ENCODE data around the gene EEA1. TPM values are rescaled to one million over a fixed set of nuclear protein-coding genes. Genes with fewer than 3 reads are reported as not detected.

Gene EEA1
- total and polyA plus RNA-seq, 10 of the 15 experiments (the other 5 are each of a cell fraction or from before 2014, with no cell fraction given), result 5.5 to 40.3 (median 13.5) TPM

DNA sequence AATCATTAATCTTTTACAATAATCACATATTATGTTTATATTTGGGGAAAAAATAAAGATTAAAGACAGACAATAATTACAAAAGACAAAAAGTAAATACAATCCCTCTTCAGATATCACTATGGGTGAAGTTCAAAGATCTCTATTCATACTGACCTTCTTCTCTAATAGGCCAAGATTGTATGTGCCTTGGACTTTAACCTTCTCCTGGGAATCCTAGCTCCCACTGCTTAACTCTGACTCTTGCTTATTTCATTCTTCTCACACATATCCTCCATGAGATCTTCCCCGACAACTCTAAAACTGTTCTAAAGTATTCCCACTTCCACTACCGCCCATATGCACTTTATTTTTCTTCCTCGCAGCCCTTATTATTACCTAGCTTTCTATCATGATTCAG, 83.8 kb downstream of the EEA1 start (continued):
- TF ChIP-seq, protein P1, sequence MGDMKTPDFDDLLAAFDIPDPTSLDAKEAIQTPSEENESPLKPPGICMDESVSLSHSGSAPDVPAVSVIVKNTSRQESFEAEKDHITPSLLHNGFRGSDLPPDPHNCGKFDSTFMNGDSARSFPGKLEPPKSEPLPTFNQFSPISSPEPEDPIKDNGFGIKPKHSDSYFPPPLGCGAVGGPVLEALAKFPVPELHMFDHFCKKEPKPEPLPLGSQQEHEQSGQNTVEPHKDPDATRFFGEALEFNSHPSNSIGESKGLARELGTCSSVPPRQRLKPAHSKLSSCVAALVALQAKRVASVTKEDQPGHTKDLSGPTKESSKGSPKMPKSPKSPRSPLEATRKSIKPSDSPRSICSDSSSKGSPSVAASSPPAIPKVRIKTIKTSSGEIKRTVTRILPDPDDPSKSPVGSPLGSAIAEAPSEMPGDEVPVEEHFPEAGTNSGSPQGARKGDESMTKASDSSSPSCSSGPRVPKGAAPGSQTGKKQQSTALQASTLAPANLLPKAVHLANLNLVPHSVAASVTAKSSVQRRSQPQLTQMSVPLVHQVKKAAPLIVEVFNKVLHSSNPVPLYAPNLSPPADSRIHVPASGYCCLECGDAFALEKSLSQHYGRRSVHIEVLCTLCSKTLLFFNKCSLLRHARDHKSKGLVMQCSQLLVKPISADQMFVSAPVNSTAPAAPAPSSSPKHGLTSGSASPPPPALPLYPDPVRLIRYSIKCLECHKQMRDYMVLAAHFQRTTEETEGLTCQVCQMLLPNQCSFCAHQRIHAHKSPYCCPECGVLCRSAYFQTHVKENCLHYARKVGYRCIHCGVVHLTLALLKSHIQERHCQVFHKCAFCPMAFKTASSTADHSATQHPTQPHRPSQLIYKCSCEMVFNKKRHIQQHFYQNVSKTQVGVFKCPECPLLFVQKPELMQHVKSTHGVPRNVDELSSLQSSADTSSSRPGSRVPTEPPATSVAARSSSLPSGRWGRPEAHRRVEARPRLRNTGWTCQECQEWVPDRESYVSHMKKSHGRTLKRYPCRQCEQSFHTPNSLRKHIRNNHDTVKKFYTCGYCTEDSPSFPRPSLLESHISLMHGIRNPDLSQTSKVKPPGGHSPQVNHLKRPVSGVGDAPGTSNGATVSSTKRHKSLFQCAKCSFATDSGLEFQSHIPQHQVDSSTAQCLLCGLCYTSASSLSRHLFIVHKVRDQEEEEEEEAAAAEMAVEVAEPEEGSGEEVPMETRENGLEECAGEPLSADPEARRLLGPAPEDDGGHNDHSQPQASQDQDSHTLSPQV (IDR thresholded peaks at IDR 0.05), result no peak

DNA sequence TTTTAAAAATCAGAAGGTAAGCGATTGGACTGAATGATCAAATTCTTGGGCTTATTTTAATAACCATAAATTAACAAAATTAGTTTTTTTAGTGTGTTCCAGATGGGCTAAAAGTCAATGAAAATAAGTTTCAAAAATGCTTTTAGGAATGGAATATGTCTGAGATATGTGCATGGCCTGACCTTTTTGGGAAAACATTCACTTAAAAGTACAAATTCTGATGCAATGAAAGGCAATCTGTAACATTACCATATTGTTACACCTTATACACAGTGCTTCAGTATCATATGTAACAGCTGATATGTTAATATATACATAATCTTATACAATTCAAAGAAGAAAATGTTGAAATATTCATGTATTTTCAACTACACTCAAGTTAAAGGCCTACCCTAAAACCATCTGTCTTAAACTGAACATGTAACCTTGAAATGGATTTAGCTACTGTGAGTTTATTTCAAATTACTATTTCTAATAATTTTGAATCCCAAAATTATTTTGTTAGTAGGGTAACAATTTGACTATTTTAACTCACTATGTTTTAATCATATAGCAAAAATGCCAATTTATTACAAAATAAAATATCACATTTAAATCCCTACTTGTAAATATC, 84.8 kb downstream of the EEA1 start:
- no TSS peak for BruUV-seq (replicated peaks)
- CTCF ChIA-PET, result no interaction called here
- H4K20me1 ChIP-seq (ENCODE audit: control insufficient read depth, insufficient read depth), result no peaks in the 10 kb centered on the region
- no peak overlapping the region for H3K9ac ChIP-seq (ENCODE audit: control insufficient read depth, insufficient read depth, low read length)
- WGBS (ENCODE audit: insufficient coverage, insufficient replicate concordance, low lambda C conversion rate, missing lambda C conversion rate), result 96% methylated on average over 1 of the region's 1 CpG
- H3K9me3 ChIP-seq (replicated peaks; ENCODE audit: control insufficient read depth, insufficient read depth, low read length), result peaks cover 3% of the 10 kb centered on the region; the same call in 2 of the 3 replicates
- H3K4me2 ChIP-seq (ENCODE audit: control insufficient read depth, insufficient read depth), result no peak overlapping the region
- DNase-seq (ENCODE audit: low read depth, low spot score) (no peak), ATAC-seq (no peak), FAIRE-seq (no peak)
- RAD21 ChIA-PET (ENCODE audit: unreplicated experiment), result no interaction called here
- H3K4me3 ChIP-seq, result no peak overlapping the region
- no peak for TF ChIP-seq DPF2 (IDR thresholded peaks at IDR 0.05)
- TF ChIP-seq, protein P2, sequence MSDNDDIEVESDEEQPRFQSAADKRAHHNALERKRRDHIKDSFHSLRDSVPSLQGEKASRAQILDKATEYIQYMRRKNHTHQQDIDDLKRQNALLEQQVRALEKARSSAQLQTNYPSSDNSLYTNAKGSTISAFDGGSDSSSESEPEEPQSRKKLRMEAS (IDR thresholded peaks at IDR 0.05; ENCODE audit: low read depth, low read length), result no peak
- no peak for TF ChIP-seq POLR2AphosphoS5 (IDR thresholded peaks at IDR 0.05; ENCODE audit: low read length)
- no peak for TF ChIP-seq ZZZ3 (IDR thresholded peaks at IDR 0.05; ENCODE audit: control insufficient read depth, insufficient read length, low read depth)
- TF ChIP-seq, protein P3, sequence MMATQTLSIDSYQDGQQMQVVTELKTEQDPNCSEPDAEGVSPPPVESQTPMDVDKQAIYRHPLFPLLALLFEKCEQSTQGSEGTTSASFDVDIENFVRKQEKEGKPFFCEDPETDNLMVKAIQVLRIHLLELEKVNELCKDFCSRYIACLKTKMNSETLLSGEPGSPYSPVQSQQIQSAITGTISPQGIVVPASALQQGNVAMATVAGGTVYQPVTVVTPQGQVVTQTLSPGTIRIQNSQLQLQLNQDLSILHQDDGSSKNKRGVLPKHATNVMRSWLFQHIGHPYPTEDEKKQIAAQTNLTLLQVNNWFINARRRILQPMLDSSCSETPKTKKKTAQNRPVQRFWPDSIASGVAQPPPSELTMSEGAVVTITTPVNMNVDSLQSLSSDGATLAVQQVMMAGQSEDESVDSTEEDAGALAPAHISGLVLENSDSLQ (IDR thresholded peaks at IDR 0.05), result no peak
- TF ChIP-seq SMC3 (IDR thresholded peaks at IDR 0.05; ENCODE audit: borderline replicate concordance, low read length), result no peak
- no peak for TF ChIP-seq FOS (IDR thresholded peaks at IDR 0.05; ENCODE audit: borderline replicate concordance, extremely low read depth, insufficient read length)
- TF ChIP-seq POLR2A (IDR thresholded peaks at IDR 0.05; ENCODE audit: low read depth, low read length), result no peak
- TF ChIP-seq ZNF384 (IDR thresholded peaks at IDR 0.05; ENCODE audit: borderline replicate concordance, low read depth, low read length), result no peak
- no peak for TF ChIP-seq ETV6 (conservative IDR thresholded peaks at IDR 0.05 in 1 of 2, IDR thresholded peaks at IDR 0.05 in 1 of 2; ENCODE audit: borderline replicate concordance in 1 of 2, low read depth in 1 of 2)
- TF ChIP-seq EZH2 (IDR thresholded peaks at IDR 0.05; ENCODE audit: borderline replicate concordance, control insufficient read depth, low read depth, low read length), result no peak
- TF ChIP-seq CEBPB (IDR thresholded peaks at IDR 0.05; ENCODE audit: borderline replicate concordance in 1 of 2, low read depth in 2 of 2, low read length in 2 of 2), result no peak
- no peak for TF ChIP-seq NR2C2 (IDR thresholded peaks at IDR 0.05; ENCODE audit: borderline replicate concordance, control insufficient read depth, insufficient read length, low read depth)
- no peak for TF ChIP-seq MEF2B (IDR thresholded peaks at IDR 0.05; ENCODE audit: partially characterized antibody, poor library complexity, severe bottlenecking)
- in situ Hi-C loops (cut with MboI), result no loop called here
- H3K4me1 ChIP-seq (ENCODE audit: control insufficient read depth, insufficient read depth, low read length), result no peaks in the 10 kb centered on the region
- POLR2A ChIA-PET, result interaction anchor here (0.5 kb wide), 1 partner anchor 585 kb away, joined by 4 read pairs; no protein-coding TSS in a partner anchor
- no peaks in the 10 kb centered on the region for H3K27me3 ChIP-seq (replicated peaks in 1 of 2; ENCODE audit: control insufficient read depth in 2 of 2, insufficient read depth in 2 of 2, low read length in 1 of 2)
- no peak overlapping the region for H3K27ac ChIP-seq (ENCODE audit: control insufficient read depth, insufficient read depth)
- H3K79me2 ChIP-seq (ENCODE audit: control insufficient read depth, insufficient read depth, low read length), result no peaks in the 10 kb centered on the region
- H3K36me3 ChIP-seq (ENCODE audit: control insufficient read depth in 2 of 2, insufficient read depth in 2 of 2, low read length in 1 of 2), result peaks cover 0 to 8% of the 10 kb centered on the region in 2 experiments; a peak in 3 of 4 replicates
- SMC1A ChIA-PET (ENCODE audit: uncharacterized antibody, unreplicated experiment), result interaction anchor here (0.7 to 1.0 kb wide), 2 partner anchors 12 to 54 kb away, joined by 3 read pairs; no protein-coding TSS in a partner anchor
- intact Hi-C loops (cut with micrococcal nuclease; ENCODE audit: unreplicated experiment), result no loop called here
- no peak overlapping the region for H2AFZ ChIP-seq (ENCODE audit: control insufficient read depth, low read depth, low read length)
